Fibroblast of skin of left biceps (primary cell): ENCODE data around the gene CBX2.

Experiments used
- DNase-seq, 2 experiments: peaks; one replicate each; pipeline ENCODE4 v3.0.0-alpha.2; 2013; ENCODE audit warnings: low read depth in 2 of 2

Gene CBX2

DNA sequence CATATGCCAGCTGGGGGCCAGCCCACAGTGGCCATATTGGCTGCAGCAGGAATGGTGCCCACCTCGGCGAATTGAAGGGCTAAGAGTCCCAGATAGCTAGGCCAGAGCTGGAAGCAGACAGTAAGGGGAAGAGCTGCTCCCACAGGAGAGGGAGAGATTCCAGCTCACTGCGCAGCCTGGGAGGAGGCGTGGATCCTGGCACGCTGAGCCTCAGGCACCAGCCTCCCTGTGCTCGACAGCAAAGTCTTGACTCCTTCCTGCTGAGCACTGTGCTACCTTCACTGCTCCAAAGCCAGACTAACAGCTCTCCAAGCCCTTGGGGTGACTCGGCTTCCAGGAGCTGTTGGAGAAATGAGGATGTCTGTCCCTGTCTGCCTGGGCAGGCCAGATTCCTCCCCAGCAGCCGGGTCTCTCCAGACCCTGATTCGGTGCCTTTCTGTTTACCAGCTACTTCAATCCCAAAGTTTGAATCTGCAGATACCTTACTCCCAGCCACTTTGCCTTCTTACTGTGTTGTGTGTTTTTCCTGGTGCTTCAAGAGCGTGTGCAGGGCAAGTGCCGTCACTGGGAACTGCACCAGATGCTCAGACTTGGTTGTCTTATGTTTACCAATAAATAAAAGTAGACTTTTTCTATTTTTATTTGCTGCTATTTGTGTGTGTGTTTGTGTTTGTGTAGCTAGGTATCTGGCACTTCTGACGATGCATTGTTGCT is 9.1 kb downstream of the CBX2 start:
- DNase-seq, result no peak

DNA sequence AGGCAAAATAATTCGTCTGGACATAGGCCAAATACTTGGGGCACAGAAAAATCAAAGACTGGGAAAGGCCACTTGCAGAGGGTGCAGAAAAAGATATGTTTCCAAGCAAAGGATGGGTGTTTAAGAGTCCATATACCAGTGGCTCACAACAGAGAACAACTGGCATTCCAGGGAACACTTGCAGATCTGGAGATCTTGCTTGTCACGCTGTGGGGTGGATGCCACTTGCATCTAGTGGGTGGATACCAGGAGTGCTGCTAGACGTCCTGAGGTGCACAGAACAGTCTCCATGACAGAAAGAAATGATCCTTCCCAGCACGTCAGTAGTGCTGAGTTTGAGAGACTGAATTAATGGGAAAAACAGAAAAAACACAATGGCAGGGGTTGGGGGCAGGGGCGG is 10.5 kb downstream of the CBX2 start:
- no peak for DNase-seq

GRCh38 chr17:79788989-79789942 is 11.3 kb downstream of the CBX2 start:
- DNase-seq, result no peak

DNA sequence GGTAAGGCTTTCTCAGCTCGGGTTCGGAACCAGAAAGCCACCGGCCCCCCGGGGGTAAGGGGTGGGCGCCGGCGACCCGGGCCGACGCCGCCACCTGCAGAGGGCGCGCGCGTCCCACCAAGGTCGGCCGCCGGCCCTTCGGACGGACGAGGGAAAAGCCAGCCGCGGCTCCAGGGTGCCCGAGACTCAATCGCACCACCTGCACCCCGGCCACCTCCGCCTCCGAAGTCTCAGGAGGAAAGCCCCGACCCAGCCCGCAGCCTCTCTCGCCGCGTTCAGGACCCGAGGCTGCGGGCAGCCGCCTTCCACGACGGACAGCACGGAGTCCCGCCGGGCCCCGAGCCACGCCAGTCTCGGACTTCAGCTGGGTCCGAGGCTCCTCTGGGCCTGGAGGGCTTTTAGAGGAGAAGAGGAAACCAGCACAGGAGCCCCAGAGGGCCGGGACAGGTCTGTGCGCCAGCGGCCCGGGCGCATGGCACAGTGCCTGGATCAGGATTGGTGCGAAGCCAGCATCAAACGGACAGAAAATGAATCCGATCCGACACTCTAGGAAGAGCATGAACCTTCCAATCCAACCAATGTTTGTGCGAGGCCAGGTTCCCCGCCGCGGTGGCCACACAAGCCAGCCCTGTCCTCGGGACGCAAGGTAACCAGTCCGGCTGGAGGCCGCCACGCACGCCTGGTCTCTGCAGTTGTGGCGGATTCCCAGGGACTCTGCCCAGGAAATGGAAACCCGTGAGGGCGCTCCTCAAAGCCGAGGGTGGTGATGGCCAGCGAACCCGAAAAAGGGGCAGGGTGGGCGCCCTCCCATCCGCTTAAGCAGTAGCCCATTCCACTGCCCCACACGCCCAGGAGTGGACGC is 12.2 kb downstream of the CBX2 start:
- no peak for DNase-seq

GRCh38 chr17:79790805-79791734 is 13.1 kb downstream of the CBX2 start:
- DNase-seq, result no peak

DNA sequence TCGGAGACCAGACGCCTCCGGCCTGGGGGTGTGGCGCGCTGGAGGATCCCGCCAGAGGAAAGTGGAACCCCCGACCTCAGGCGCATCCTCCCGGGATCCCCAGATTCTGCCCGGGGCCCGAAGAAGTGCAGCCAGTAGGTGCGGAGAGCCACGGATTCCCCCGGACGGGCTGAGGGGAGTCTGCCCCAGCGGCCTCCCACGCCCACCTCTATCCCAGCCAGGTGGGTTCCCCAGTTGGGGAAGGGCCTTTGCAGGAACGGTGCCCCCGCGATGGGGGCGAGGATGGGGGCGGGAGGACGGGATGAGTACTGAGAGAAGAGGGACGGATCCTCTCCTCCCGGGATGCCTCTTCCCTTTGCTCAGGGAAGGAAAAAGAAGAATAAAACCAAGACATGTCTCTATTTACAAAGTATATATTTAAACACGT is 13.8 kb downstream of the CBX2 start:
- DNase-seq, result no peak

DNA sequence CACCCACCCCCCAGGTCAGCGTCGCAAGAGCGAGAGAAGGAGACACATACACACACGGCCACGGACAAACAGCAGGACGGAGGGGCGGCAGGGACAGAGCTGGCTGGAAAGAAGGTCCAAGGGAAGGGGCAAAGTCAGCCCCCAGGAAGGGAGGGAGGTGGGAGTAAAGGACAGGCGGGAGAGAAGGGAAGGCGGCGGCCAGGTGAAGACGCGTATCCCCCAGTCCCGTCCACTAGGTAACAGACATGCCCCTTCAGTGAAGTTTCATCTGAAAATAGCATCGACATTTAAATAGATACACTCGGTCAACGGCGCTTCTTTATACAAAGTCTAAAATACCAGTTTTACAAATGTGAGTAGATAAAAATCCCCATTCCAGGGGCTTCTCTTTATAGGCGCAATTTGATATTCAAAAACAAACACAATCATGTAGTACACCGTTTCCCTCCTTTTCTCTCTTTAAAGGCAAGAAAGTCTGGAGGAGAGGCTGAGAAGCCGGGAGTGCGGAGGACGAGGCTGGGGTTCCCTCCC is 14.5 kb downstream of the CBX2 start:
- no peak for DNase-seq

DNA sequence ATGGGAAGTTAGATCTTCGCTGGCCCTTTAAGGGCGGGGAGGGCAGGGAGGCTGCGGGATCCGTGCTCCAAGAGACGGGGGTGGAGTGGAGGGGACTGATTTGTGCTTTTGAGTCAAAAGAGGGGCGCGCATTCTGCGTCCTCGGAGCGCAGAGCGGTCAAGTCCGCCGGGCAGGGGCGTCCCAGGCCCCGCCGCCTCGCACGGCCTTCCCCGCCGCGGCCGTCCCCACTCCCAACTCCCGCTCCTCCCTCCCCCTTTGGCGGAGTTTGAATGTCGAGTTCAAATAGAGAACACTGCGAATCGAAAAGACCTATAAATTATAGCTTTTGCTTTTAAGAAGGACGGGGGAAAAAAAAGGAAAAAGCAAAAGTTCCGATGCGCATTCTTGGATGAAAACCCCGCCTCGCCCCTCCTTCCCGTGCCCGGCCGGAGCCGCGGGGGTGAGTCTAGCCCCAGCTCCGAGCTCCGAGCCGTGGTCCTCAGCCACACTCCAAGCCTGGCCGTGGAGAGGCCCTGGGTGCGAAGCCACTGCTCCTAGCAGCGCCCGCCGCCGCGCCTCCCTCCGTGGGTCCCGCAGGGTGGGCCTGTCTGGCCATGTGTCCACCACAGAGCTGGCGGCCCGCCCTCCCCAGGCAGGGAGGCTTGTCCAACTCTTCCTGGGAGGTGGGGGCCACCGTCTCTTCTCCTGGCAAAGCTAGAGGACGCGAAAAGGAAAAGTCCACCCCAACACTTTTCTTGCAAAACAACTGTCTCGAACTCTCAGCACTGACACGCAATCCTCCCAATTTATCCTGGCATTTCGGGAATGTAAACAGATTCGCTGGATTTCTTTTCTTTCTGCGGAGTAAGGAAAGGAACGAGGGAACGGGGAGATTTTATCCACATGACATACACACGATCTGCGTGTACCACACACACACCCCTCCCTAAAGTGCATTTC is 15.3 kb downstream of the CBX2 start:
- peak; percentile 23 to 30 for DNase-seq

DNA sequence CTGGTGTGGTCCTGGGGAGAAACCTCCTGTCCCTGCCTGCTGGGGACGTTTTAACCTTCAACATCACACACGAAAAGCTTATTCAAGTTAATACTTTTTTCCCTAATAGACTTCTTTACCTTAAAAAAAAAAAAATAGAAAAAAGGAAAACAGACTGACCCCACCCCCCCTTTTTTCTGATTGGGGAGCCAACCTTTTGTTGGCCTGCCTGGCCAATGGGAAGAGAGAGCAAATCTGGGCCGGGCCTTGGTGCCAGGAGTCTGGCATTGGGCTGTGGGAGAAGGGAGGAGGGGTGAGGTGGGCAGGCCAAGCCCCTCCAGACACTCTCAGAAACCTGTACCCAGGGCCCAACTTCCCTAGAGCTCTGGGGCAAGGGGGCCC is 16.0 kb downstream of the CBX2 start:
- no peak for DNase-seq

DNA sequence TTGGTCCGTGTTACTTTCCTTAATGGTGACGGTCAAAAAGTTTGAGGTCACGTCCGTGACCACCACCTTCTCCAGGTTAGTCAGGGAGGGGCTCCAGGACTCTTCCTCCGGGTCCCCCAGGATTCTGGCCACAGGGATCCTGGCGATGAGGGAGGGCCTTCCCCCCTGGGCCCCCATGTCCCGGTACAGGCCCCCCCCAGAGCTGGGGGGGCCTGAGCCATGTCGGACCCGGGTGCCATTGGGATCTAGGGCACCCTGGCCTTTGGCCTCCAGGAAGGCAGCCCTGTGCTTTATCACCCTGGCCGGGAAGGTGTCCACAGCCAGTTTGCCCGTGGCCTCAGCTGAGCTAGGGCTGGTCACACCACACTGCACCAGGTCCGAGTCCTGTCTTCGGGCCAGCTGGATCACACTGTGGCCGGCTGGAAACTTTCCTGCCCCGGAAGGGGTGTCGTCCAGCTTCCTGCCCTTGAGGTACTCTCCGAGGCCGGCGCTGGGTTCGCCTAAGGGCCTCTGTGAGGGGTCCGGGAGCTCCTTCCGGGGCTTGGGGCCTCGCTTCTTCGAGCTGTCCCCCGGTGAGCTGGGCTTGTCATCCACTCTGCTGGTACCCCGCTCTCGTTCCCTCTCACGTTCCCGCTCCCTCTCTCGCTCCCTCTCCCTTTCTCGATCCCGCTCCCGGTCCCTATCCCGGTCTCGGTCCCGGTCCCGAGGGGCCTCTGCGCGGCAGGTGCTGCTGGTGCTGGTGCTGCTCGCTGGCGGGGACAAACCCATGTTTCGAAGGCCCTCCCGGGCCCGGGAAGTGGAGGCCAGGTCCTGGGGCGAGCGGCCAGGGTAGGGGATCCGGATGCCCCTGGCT is 16.9 kb downstream of the CBX2 start:
- no peak for DNase-seq

DNA sequence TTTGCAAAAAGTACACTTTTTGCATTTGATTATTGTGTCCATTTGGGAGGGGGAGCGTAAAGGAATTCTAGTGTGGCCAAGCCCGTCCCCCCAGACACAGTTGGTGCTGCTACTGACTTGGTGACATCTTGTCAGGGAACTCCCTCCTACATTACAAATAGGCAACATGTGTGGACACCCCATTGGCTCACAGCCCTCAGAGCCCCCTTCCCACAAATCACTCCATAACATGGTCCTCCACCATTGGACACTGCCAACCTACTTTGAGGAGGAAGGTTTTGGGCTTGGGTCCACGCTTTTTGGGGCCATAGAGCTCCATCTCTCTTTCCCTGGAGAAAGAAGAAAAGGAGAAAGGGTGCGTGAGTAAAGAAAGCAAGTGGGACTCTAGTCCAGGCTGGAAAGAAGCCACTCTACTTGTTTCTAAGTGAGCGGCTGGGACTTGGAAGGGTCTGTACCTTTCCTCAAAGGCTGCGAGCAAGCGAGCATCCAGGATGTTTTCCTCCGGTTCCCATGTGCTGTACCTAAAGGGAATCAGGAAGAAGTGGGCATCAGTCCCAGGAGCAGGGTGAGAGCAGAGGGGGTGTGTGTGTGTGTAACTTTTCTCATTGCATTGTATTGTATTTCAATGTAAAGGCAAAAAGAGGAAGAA is 18.0 kb downstream of the CBX2 start:
- no peak for DNase-seq

DNA sequence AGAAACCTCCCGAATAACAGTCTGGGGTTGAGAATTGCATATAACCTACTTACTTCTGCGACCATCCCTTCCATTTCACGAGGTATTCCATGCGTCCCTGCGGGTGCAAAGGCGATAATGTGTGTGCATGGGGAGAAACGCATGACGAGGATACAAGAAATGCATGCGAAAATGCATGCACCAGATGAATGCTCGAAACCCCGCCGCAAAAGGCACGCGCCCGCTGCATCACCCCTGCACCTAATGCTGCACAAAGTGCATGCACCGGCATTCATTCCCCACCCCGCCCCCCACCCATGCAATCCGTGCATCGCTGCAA is 18.5 kb downstream of the CBX2 start:
- DNase-seq, result no peak

DNA sequence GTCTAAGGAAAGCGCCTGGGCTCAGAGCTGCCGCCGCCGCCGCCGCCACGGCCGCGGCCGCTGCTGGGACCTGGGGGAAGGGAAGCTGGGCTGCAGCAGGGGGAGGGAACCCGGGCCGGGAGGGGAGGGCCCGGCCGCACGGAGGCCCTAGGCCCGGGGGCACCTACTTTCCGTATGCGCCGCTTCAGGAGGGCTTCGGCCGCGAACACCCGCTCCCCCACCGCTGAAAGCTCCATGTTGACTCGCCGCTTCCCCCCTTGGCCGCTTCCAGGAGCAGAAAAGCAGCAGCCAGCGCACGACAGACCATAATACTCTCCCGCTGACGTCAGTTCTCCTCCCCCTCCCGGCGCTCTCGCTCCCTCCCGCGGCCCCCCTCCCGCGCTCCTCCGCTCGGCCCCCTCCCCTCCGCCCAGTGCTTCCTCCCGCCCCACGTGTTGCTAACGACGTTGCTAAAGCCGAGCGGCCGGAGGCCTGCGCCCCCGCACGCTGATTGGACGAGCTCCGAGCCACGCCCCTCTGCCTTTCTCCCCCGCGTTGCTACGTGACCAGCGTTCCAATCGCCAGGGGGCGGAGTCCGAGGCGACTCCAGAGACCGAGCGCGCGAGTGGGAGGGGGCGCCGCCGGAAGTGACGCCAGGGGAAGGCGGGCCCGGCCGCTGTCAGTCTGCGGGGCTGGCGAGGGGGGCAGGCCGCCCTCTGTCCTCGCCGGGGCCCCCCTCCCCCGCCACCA is 19.0 kb downstream of the CBX2 start, which contains the start of gene CBX8:
Gene CBX8 (minus strand): TSS at position 315 of the 729 bp plus-strand sequence. CDS start 79 bp downstream, at position 236.
- peak; percentile 99 for DNase-seq

GRCh38 chr17:79797492-79798298 is 19.7 kb downstream of the CBX2 start:
- DNase-seq, result no peak

DNA sequence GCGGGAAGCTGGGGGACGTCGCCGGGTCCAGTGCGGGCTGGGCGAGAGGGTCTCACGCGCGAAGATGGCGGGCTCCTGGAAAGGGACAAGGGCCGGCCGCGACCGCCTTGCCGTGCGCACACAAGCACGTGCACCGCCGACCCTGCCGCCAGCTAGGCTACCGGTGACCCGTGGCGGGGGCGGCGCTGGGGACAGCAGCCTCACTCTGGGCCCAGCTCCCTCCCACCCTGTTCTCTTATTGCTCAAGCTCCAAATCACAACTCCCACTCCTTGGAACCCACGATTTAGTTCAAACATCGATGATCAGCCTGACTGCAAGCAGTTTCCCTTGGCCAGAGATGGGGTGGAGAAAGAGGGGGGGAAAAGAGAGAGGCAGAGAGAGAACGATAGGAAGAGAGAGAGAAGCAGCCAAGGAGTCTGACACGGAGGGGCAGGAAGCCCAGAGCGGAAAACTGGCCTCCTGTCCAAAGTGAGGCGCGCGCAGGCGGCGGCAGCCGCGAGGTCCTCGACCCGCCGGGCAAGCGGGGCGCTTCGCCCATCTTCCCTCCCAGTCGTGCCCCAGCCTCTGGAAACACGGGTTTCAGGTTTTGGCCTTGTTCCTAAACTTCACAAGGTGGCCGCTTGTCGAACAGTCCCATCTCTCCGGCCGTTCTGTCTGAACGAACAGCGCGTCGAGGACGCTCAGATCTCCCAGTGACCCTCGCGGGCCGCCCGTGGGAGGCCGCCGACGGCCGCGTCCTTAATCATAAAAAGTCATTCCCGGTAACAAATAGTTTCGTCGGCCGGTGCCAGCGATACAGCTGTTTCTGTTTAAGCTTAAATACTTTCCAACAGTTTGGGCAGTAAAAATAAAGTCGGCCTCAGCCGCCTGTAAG is 20.6 kb downstream of the CBX2 start:
- no peak for DNase-seq

GRCh38 chr17:79799174-79799537 is 21.2 kb downstream of the CBX2 start:
- no peak for DNase-seq
